Thyroid gland (tissue), 4 donors: ENCODE results near the gene XCR1. TPM values are rescaled to one million over a fixed set of nuclear protein-coding genes. Genes with fewer than 3 reads are reported as not detected.

ENCODE experiments used
- DNase-seq, 2 donors: peaks; one replicate each; pipeline ENCODE4 v3.0.0-alpha.2; 2019
- H3K27ac ChIP-seq, 3 donors: fragments of 200-600 bp; sonication (generic); 1 replicate in 2 of 3; 2 replicates in 1 of 3; pipeline ENCODE4 v1.5.1; 2016 to 2019; ENCODE audit warnings: mild to moderate bottlenecking in 1 of 3, moderate library complexity in 1 of 3
- H3K27me3 ChIP-seq: fragments of 200-600 bp; sonication (generic); one replicate; pipeline ENCODE4 v1.5.1; 2019
- H3K36me3 ChIP-seq, 2 donors: fragments of 200-600 bp; sonication (generic); one replicate each; pipeline ENCODE4 v1.5.1; 2016 to 2019
- H3K4me1 ChIP-seq, 2 donors: fragments of 200-600 bp; sonication (generic); one replicate each; pipeline ENCODE4 v1.5.1; 2017 to 2019
- H3K4me3 ChIP-seq, 3 donors: fragments of 200-600 bp; sonication (generic); replicated peaks in 1 of 3; 1 replicate in 2 of 3; 2 replicates in 1 of 3; pipeline ENCODE4 v1.5.1; 2016; ENCODE audit warnings: mild to moderate bottlenecking in 1 of 3
- H3K9me3 ChIP-seq: fragments of 200-600 bp; sonication (generic); one replicate; pipeline ENCODE4 v1.5.1; 2017
- POLR2A ChIP-seq, 2 donors: fragments of 450-650 bp; IDR thresholded peaks; one replicate each; pipeline ENCODE4 v1.6.1; 2017; ENCODE audit warnings: antibody characterized with exemption in 2 of 2, mild to moderate bottlenecking in 2 of 2, moderate library complexity in 1 of 2
- WGBS, 2 donors: methylation state at CpG; one replicate each; pipeline ENCODE4 v1.1.5; 2017; 5-methylcytosine and 5-hydroxymethylcytosine counted together
- intact Hi-C: fragments of 100-400 bp; cut with DNase I; formaldehyde crosslinking; loops from one replicate; pipeline ENCODE4 v1.15.1; 2023
- total RNA-seq, 4 donors: library from RNA; depleted of rRNA; stranded (reverse); fragments of >200 nt; gene quantifications; one replicate each; pipeline ENCODE4 v1.2.3, GENCODE V29; 2016
- TF ChIP-seq, protein P1 (sequence below), 6 experiments: fragments of 200-600 bp in 3 of 6; fragments of 450-650 bp in 3 of 6; sonication (generic) in 3 of 6; IDR thresholded peaks; one replicate each; pipeline ENCODE4 v1.5.1; 2016 to 2019; ENCODE audit warnings: antibody characterized with exemption in 6 of 6, mild to moderate bottlenecking in 2 of 6, inconsistent platforms in 1 of 6, moderate library complexity in 1 of 6

XCR1 gene
- total RNA-seq, 4 donors from 2014 or later = not detected

GRCh38 chr3:46031269-46031668, 4.0 kb upstream of the XCR1 start:
- Histone ChIP-seq H3K27ac (no peak overlapping the region), H3K27me3 (no peaks in the 10 kb centered on the region), H3K4me3 (no peak overlapping the region), H3K9me3 (no peaks in the 10 kb centered on the region), H3K4me1 (no peaks in the 10 kb centered on the region), H3K36me3 (no peaks in the 10 kb centered on the region)
- no peak for TF ChIP-seq POLR2A (IDR thresholded peaks at IDR 0.05)
- TF ChIP-seq, protein P1, sequence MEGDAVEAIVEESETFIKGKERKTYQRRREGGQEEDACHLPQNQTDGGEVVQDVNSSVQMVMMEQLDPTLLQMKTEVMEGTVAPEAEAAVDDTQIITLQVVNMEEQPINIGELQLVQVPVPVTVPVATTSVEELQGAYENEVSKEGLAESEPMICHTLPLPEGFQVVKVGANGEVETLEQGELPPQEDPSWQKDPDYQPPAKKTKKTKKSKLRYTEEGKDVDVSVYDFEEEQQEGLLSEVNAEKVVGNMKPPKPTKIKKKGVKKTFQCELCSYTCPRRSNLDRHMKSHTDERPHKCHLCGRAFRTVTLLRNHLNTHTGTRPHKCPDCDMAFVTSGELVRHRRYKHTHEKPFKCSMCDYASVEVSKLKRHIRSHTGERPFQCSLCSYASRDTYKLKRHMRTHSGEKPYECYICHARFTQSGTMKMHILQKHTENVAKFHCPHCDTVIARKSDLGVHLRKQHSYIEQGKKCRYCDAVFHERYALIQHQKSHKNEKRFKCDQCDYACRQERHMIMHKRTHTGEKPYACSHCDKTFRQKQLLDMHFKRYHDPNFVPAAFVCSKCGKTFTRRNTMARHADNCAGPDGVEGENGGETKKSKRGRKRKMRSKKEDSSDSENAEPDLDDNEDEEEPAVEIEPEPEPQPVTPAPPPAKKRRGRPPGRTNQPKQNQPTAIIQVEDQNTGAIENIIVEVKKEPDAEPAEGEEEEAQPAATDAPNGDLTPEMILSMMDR (IDR thresholded peaks at IDR 0.05) = no peak
- intact Hi-C loops = no loop called here
- 85 to 86% methylated on average over 2 of the region's 4 CpGs for WGBS, 2 donors
- no peak for DNase-seq

- H3K4me1 ChIP-seq = no peaks in the 10 kb centered on the region
- H3K27me3 ChIP-seq = no peaks in the 10 kb centered on the region
- 97 to 100% methylated on average over 4 to 5 of the region's 6 CpGs for WGBS, 2 donors
- intact Hi-C loops = no loop called here
- TF ChIP-seq, protein P1 (IDR thresholded peaks at IDR 0.05) = no peak
- TF ChIP-seq POLR2A (IDR thresholded peaks at IDR 0.05) = no peak
- DNase-seq = no peak
- H3K9me3 ChIP-seq = no peaks in the 10 kb centered on the region
- H3K27ac ChIP-seq = no peak overlapping the region
- no peaks in the 10 kb centered on the region for H3K36me3 ChIP-seq
- H3K4me3 ChIP-seq = no peak overlapping the region
Observed at GRCh38 chr3:46030626-46031025, 3.3 kb upstream of the XCR1 start.

DNA sequence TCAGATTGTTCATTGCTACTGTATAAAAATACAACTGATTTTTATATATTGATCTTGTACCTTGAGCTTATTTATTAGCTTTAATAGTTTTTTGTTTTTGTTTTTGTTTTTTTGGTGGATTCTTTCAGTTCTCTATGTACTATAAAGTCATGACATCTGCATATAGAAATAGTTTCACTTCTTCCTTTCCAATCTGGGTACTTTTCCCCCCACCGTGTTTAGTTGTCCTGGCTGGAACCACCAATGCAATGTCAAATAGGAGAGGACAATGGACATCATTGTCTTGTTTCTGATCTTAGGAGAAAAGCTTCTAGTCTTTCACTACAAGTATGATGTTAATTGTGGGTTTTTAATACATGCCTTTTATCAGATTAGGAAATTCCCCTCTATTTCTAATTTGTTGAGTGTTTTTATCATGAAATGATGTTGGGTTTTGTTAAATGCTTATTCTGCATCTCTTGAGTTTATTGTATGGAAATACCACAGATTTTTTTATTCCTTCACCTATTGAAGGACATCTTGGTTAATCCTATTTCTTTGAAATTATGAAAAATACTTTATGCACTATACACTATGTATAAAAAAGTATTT, 2.8 kb upstream of the XCR1 start:
- no peaks in the 10 kb centered on the region for H3K36me3 ChIP-seq
- no peak for DNase-seq
- TF ChIP-seq, protein P1 (IDR thresholded peaks at IDR 0.05) = no peak
- H3K27me3 ChIP-seq = no peaks in the 10 kb centered on the region
- 89% methylated on average over 1 of the region's 1 CpG for WGBS, 2 donors
- H3K9me3 ChIP-seq = no peaks in the 10 kb centered on the region
- no peak overlapping the region for H3K4me3 ChIP-seq
- intact Hi-C loops = no loop called here
- H3K4me1 ChIP-seq = no peaks in the 10 kb centered on the region
- no peak overlapping the region for H3K27ac ChIP-seq

- 89 to 91% methylated on average over 6 of the region's 6 CpGs for WGBS, 2 donors
- H3K9me3 ChIP-seq = no peaks in the 10 kb centered on the region
- H3K27me3 ChIP-seq = no peaks in the 10 kb centered on the region
- no peak overlapping the region for H3K27ac ChIP-seq
- H3K36me3 ChIP-seq = no peaks in the 10 kb centered on the region
- H3K4me1 ChIP-seq = no peaks in the 10 kb centered on the region
- no peak overlapping the region for H3K4me3 ChIP-seq
- TF ChIP-seq POLR2A (IDR thresholded peaks at IDR 0.05) = no peak
- TF ChIP-seq, protein P1 (IDR thresholded peaks at IDR 0.05) = no peak
- intact Hi-C loops = no loop called here
- no peak for DNase-seq
Observed at GRCh38 chr3:46027736-46028397, 584 bp upstream of the XCR1 start.

DNA sequence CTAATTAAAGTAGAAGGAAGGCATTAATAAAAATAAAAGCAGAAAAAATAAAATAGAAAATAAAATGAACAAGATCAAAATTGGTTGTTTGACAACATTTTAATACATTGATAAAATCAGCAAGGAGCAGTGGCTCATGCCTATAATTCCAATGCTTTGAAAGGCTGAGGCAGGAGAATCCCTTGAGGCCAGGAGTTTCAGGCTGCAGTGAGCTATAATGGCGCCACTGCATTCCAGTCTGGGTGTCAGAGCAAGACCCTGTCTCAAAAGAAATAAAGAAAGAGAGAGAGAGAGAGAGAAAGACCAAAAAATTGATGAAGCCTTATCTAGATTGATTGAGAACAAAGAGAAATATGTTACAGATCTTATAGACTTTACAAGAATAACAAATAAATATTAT, 2.1 kb downstream of the XCR1 start:
- no peak overlapping the region for H3K27ac ChIP-seq
- no peak overlapping the region for H3K4me3 ChIP-seq
- no peaks in the 10 kb centered on the region for H3K4me1 ChIP-seq
- intact Hi-C loops = no loop called here
- DNase-seq = no peak
- TF ChIP-seq, protein P1 (IDR thresholded peaks at IDR 0.05) = no peak
- no peak for TF ChIP-seq POLR2A (IDR thresholded peaks at IDR 0.05)
- H3K9me3 ChIP-seq = no peaks in the 10 kb centered on the region
- H3K36me3 ChIP-seq = no peaks in the 10 kb centered on the region
- no peaks in the 10 kb centered on the region for H3K27me3 ChIP-seq
- 73 to 84% methylated on average over 1 of the region's 1 CpG for WGBS, 2 donors
